HEK293 (cell line): ENCODE measurements around the gene BIRC5.

Source experiments
- CTCF ChIA-PET: fragments of 350-600 bp; formaldehyde crosslinking; extraction: SDS; loops from one replicate; lab custom pipeline; 2021; ENCODE audit warnings: antibody characterized with exemption; lab: Yijun Ruan, JAX
- POLR2A ChIA-PET: fragments of 300-600 bp; formaldehyde crosslinking; extraction: SDS; loops from one replicate; lab custom pipeline; 2020; ENCODE audit warnings: antibody characterized with exemption, inconsistent platforms; lab: Yijun Ruan, JAX
- H3K27ac ChIP-seq: fragments of 200-500 bp; sonication (Bioruptor generic); 2 replicates; pipeline ENCODE4 v1.5.1; 2014; ENCODE audit warnings: low read depth, low read length, control low read depth, inconsistent platforms; ENCODE audit errors: extremely low read depth
- H3K36me3 ChIP-seq, 2 experiments: fragments of 200-500 bp in 1 of 2; sonication (Bioruptor generic) in 1 of 2; 1 replicate in 1 of 2; 2 replicates in 1 of 2; pipeline ENCODE4 v1.5.1; 2014 to 2017; ENCODE audit warnings: inconsistent platforms in 2 of 2, low read length in 2 of 2; ENCODE audit not compliant: control insufficient read depth in 2 of 2, insufficient read depth in 1 of 2
- H3K4me1 ChIP-seq: fragments of 200-500 bp; sonication (Bioruptor generic); 2 replicates; pipeline ENCODE4 v1.5.1; 2014; ENCODE audit warnings: mild to moderate bottlenecking, low read length, inconsistent platforms; ENCODE audit not compliant: control insufficient read depth, insufficient read depth
- H3K4me3 ChIP-seq: 2 replicates; pipeline ENCODE4 v1.5.1; 2011; ENCODE audit warnings: low read depth, mild to moderate bottlenecking, control low read depth, low read length, moderate library complexity
- H3K9me3 ChIP-seq: fragments of 200-500 bp; sonication (Bioruptor generic); 2 replicates; pipeline ENCODE4 v1.5.1; 2014; ENCODE audit warnings: low read depth, low read length, inconsistent platforms; ENCODE audit not compliant: control insufficient read depth, insufficient read depth
- HOXA7 ChIP-seq: sonication (generic); formaldehyde crosslinking; IDR thresholded peaks from 2 replicates; pipeline ENCODE4 v1.8.1; 2022; ENCODE audit warnings: missing genetic modification reagents, borderline replicate concordance
- MYNN ChIP-seq: fragments of 450-650 bp; formaldehyde crosslinking; IDR thresholded peaks from 2 replicates; pipeline ENCODE4 v1.5.1; 2016; ENCODE audit warnings: missing biosample characterization, missing genetic modification characterization, borderline replicate concordance
- OSR2 ChIP-seq: fragments of 450-650 bp; formaldehyde crosslinking; IDR thresholded peaks from 2 replicates; pipeline ENCODE4 v1.5.1; 2016; ENCODE audit warnings: missing biosample characterization, missing genetic modification characterization
- OVOL3 ChIP-seq: fragments of 450-650 bp; formaldehyde crosslinking; IDR thresholded peaks from 2 replicates; pipeline ENCODE4 v1.5.1; 2016; ENCODE audit warnings: missing biosample characterization, missing genetic modification characterization
- SP7 ChIP-seq: fragments of 450-650 bp; formaldehyde crosslinking; IDR thresholded peaks from 2 replicates; pipeline ENCODE4 v1.5.1; 2016; ENCODE audit warnings: missing biosample characterization, missing genetic modification characterization
- ZFP3 ChIP-seq: fragments of 450-650 bp; formaldehyde crosslinking; IDR thresholded peaks from 2 replicates; pipeline ENCODE4 v1.5.1; 2016; ENCODE audit warnings: low read depth, missing biosample characterization, missing genetic modification characterization
- ZNF114 ChIP-seq: fragments of 450-650 bp; formaldehyde crosslinking; IDR thresholded peaks from 2 replicates; pipeline ENCODE4 v1.5.0; 2017; ENCODE audit warnings: missing biosample characterization, missing genetic modification characterization
- ZNF175 ChIP-seq: fragments of 450-650 bp; formaldehyde crosslinking; IDR thresholded peaks from 2 replicates; pipeline ENCODE4 v1.5.1; 2016; ENCODE audit warnings: missing biosample characterization, missing genetic modification characterization
- ZNF2 ChIP-seq: fragments of 450-650 bp; formaldehyde crosslinking; IDR thresholded peaks from 2 replicates; pipeline ENCODE4 v1.5.1; 2016; ENCODE audit warnings: missing biosample characterization, missing genetic modification characterization
- ZNF211 ChIP-seq: fragments of 450-650 bp; formaldehyde crosslinking; IDR thresholded peaks from 2 replicates; pipeline ENCODE4 v1.5.1; 2016; ENCODE audit warnings: low read depth, missing biosample characterization, missing genetic modification characterization
- ZNF214 ChIP-seq: fragments of 450-650 bp; formaldehyde crosslinking; IDR thresholded peaks from 2 replicates; pipeline ENCODE4 v1.5.1; 2017; ENCODE audit warnings: missing biosample characterization, mild to moderate bottlenecking, missing genetic modification characterization, borderline replicate concordance
- ZNF311 ChIP-seq: fragments of 450-650 bp; formaldehyde crosslinking; IDR thresholded peaks from 2 replicates; pipeline ENCODE4 v1.5.1; 2017; ENCODE audit warnings: missing biosample characterization, missing genetic modification characterization, borderline replicate concordance
- ZNF335 ChIP-seq: fragments of 450-650 bp; formaldehyde crosslinking; conservative IDR thresholded peaks from 2 replicates; pipeline ENCODE4 v1.5.1; 2016; ENCODE audit warnings: missing biosample characterization, missing genetic modification characterization
- ZNF391 ChIP-seq: fragments of 450-650 bp; formaldehyde crosslinking; IDR thresholded peaks from 2 replicates; pipeline ENCODE4 v1.5.1; 2016; ENCODE audit warnings: low read depth, missing biosample characterization, missing genetic modification characterization, borderline replicate concordance
- ZNF416 ChIP-seq: fragments of 450-650 bp; formaldehyde crosslinking; IDR thresholded peaks from 2 replicates; pipeline ENCODE4 v1.5.1; 2016; ENCODE audit warnings: missing biosample characterization, missing genetic modification characterization
- ZNF473 ChIP-seq: fragments of 450-650 bp; formaldehyde crosslinking; IDR thresholded peaks from 2 replicates; pipeline ENCODE4 v1.5.1; 2017; ENCODE audit warnings: missing biosample characterization, missing genetic modification characterization
- ZNF549 ChIP-seq: fragments of 450-650 bp; IDR thresholded peaks from 2 replicates; pipeline ENCODE4 v1.5.1; 2018; ENCODE audit warnings: missing biosample characterization, missing genetic modification characterization, mild to moderate bottlenecking, inconsistent platforms, moderate library complexity
- ZNF580 ChIP-seq: fragments of 450-650 bp; formaldehyde crosslinking; IDR thresholded peaks from 2 replicates; pipeline ENCODE4 v1.5.1; 2016; ENCODE audit warnings: missing biosample characterization, missing genetic modification characterization
- ZNF660 ChIP-seq: fragments of 450-650 bp; IDR thresholded peaks from 2 replicates; pipeline ENCODE4 v1.5.1; 2018; ENCODE audit warnings: missing biosample characterization, mild to moderate bottlenecking, missing genetic modification characterization
- ZNF747 ChIP-seq: fragments of 450-650 bp; formaldehyde crosslinking; IDR thresholded peaks from 2 replicates; pipeline ENCODE4 v1.5.1; 2016; ENCODE audit warnings: missing biosample characterization, missing genetic modification characterization
- ZNF837 ChIP-seq: fragments of 450-650 bp; formaldehyde crosslinking; IDR thresholded peaks from 2 replicates; pipeline ENCODE4 v1.5.1; 2016; ENCODE audit warnings: missing biosample characterization, missing genetic modification characterization
- ZXDB ChIP-seq: fragments of 450-650 bp; formaldehyde crosslinking; IDR thresholded peaks from 2 replicates; pipeline ENCODE4 v1.5.1; 2016; ENCODE audit warnings: missing biosample characterization, missing genetic modification characterization
- TF ChIP-seq, protein P1 (sequence below): fragments of 450-650 bp; formaldehyde crosslinking; IDR thresholded peaks from 2 replicates; pipeline ENCODE4; 2016; ENCODE audit warnings: missing biosample characterization, missing genetic modification characterization
- TF ChIP-seq, protein P2 (sequence below): fragments of 450-650 bp; formaldehyde crosslinking; optimal IDR thresholded peaks from 2 replicates; pipeline ENCODE3; 2016; ENCODE audit warnings: missing biosample characterization, mild to moderate bottlenecking, missing genetic modification characterization

BIRC5 gene

DNA sequence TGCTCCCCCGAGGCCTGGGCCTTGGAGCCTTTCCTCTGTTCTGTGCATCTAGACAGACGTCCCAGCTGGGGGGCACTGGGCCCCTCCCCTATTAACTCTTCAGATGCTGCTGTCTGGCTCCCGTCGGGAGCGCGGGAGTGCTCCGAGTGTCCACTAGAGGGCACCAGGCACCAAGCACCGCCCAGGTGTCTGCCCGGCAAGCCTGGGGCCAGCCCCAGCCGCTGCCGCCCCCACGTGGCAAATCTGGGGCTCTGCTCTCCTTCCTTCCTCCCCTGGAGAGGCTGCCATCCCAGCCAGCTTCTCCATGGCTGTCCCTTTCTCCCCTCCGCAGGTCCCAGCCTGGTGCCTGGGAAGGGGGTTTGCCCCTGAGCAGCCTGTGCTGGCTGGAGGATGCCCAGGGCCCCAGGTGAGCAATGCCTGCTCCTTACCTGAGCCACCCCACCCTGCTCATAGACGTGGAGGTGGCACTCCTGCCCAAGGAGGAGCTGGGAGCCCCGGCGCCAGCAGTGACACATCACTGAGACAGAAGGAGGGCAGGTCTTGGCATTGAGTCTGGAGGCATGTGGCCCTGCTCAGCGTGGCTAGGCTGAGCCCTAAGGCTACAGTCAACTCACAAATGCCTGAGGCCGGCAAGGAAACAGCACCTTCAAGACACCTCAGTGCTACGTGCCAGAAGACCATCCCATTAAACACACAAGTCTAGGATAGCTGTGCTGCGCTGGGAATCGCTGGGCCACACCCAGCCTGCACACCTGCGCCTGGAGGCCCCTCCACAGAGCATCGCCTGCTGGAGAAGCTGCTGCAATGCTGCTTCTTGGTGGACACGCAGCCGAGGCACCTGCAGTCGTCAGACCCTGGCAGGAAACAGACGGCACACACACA, 37.1 kb downstream of the BIRC5 start (continued):
- TF ChIP-seq ZNF214, result no peak
- TF ChIP-seq ZNF114 (tag by site-specific recombination), result no peak
- no peak for TF ChIP-seq OSR2 (tag by site-specific recombination)
- TF ChIP-seq ZNF211, result no peak
- TF ChIP-seq, all 188 proteins: peak for 51

- Histone ChIP-seq H3K27ac (no peak overlapping the region), H3K4me1 (no peaks in the 10 kb centered on the region), H3K4me3 (no peak overlapping the region), H3K9me3 (no peaks in the 10 kb centered on the region), H3K36me3 (no peaks in the 10 kb centered on the region)
- CTCF ChIA-PET, result interaction anchor here (0.6 to 6.1 kb wide), 46 partner anchors 8 to 863 kb away, joined by 3 to 60 read pairs (median 6); partner anchors contain the start of genes AFMID, BIRC5 and TK1
- POLR2A ChIA-PET, result interaction anchor here (0.6 to 1.7 kb wide), 9 partner anchors 44 to 293 kb away, joined by 3 to 5 read pairs (median 4); partner anchors contain the start of genes AFMID, TK1 and TNRC6C
- TF ChIP-seq ZNF473 (tag by site-specific recombination), result no peak
- no peak for TF ChIP-seq ZNF837 (tag by site-specific recombination)
- no peak for TF ChIP-seq ZNF416 (tag by site-specific recombination)
- no peak for TF ChIP-seq ZNF580 (tag by site-specific recombination)
- no peak for TF ChIP-seq ZNF747 (tag by site-specific recombination)
- no peak for TF ChIP-seq HOXA7
- TF ChIP-seq, protein P1, sequence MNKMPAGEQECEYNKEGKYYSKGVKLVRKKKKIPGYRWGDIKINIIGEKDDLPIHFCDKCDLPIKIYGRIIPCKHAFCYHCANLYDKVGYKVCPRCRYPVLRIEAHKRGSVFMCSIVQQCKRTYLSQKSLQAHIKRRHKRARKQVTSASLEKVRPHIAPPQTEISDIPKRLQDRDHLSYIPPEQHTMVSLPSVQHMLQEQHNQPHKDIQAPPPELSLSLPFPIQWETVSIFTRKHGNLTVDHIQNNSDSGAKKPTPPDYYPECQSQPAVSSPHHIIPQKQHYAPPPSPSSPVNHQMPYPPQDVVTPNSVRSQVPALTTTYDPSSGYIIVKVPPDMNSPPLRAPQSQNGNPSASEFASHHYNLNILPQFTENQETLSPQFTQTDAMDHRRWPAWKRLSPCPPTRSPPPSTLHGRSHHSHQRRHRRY (tag by site-specific recombination), result no peak
- TF ChIP-seq ZNF311 (tag by site-specific recombination), result no peak
- TF ChIP-seq ZNF175 (tag by site-specific recombination), result no peak
- no peak for TF ChIP-seq ZNF549 (tag by site-specific recombination)
- no peak for TF ChIP-seq MYNN (tag by site-specific recombination)
- TF ChIP-seq ZNF2 (tag by site-specific recombination), result no peak
- TF ChIP-seq SP7 (tag by site-specific recombination), result no peak
- TF ChIP-seq OVOL3 (tag by site-specific recombination), result no peak
- TF ChIP-seq ZFP3, result no peak
- TF ChIP-seq ZNF660 (tag by site-specific recombination), result no peak
- TF ChIP-seq, protein P2, sequence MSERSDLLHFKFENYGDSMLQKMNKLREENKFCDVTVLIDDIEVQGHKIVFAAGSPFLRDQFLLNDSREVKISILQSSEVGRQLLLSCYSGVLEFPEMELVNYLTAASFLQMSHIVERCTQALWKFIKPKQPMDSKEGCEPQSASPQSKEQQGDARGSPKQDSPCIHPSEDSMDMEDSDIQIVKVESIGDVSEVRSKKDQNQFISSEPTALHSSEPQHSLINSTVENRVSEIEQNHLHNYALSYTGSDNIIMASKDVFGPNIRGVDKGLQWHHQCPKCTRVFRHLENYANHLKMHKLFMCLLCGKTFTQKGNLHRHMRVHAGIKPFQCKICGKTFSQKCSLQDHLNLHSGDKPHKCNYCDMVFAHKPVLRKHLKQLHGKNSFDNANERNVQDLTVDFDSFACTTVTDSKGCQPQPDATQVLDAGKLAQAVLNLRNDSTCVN (tag by site-specific recombination), result no peak
- TF ChIP-seq ZNF391 (tag by site-specific recombination), result no peak
- no peak for TF ChIP-seq ZXDB (tag by site-specific recombination)
- no peak for TF ChIP-seq ZNF335 (tag by site-specific recombination)
Measured at GRCh38 chr17:78251773-78252103, 37.7 kb downstream of the BIRC5 start.
